Left hindlimb (tissue), 1 donor: ENCODE data around the gene PPM1B.
"Not testable (repeated sequence)": the region's sequence is repeated elsewhere in the genome, so short reads cannot be mapped to it uniquely, and the experiment has no call there.

Source experiments
- DNase-seq: peaks from one replicate; pipeline ENCODE4 v3.0.0-alpha.2; 2018

The PPM1B gene

DNA sequence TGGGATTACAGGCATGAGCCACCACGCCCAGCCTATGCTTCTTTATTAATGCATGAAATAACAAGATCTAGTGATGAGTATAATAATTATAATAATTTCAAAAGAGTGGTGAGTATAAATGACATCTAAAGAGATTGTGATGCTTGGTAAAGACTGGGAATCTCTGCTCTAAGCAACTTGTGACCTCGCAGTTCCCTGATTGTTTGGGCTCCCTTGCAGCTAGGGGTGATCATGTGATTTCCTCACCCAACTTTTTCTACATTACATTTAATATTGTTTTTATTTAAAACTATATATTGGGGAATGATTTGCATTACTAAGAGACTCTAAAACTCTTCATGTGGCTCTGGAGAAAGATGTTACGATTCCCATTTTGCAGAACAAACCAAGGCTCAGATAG lies 4.1 kb upstream of the PPM1B start:
- no peak for DNase-seq

DNA sequence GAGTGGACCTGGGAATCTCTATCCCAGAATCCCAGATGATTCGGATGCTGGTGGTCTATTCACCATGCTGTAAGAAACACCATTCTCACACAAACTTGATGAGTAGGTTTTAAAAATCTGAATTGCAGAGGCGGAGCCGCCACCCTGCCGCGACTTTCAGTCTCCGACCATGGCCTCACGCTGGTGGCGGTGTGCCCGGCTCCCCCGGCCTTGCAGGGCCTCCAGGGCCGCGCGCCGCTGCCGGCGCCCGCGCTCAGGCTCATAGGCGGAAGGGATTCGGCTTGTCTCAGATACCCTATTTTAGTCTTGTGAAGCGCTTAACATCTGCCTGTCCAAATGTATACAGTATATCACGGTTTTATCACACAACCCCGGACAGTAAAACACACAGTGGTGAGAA lies 2.6 kb upstream of the PPM1B start:
- no peak for DNase-seq

DNA sequence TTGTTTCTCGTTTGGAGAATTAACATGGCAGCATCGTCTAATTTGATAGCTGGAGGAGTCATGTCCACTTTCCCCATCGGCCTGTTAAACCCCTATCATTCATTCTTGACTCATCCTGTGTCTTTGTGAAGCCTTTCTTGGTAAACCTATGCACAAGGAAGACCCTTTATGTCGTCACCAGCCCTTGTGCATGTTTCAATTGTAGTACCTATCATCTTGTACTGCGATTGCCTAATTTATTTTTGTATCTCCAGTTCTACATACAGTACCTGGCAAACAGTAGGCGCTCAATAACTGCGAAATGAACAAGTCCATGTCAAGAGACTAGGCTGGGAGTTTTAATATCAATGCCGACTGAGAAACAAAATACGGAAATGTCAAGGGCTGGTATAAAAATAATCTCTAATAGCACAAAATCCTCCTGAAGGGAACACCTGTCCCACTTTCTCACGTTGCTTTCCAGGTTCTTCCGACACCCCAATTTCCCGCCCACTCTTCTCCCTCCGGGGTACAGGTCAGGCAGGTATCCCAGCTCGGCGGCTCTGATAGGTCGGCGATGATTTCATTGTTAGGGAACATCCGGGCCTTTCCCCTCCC lies 1.3 kb upstream of the PPM1B start:
- DNase-seq, result no peak

DNA sequence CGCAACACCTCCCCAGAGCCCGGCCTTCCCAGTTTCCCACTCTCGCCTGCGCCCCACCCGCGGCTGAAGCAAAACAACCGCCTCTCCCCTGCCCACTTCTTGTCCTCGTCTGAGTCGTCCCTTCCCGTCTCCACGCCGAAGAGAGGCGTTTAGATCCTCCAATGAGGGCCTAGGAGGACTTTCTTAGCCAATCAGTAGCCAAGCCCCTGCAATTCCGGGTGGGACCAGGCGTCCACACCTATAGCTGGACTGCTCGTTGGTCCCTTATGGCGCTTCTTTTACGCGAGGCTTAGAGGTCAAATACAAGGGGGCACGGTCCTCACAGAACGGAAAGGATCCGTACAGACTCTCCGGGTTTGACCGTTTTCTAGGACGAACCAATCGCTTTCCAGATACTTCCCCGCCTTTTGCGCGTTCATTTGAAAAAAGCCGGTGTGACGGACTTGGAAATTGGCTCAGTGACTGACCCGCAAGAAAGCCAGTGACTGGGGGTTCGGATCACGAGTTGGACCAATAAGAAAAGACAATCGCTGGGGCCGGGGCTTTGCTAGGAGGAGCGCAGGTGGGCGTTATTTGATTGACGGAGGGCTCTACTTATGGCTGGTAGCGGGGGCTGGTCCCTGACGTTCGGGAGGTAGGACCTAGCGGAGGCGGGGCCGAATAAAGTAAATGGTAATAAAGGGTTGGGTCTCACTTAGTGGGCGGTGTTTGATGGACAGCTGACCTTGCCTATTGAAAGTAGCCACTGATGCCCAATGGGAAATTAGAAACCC lies 581 bp upstream of the PPM1B start:
- peak; percentile 100 for DNase-seq

DNA sequence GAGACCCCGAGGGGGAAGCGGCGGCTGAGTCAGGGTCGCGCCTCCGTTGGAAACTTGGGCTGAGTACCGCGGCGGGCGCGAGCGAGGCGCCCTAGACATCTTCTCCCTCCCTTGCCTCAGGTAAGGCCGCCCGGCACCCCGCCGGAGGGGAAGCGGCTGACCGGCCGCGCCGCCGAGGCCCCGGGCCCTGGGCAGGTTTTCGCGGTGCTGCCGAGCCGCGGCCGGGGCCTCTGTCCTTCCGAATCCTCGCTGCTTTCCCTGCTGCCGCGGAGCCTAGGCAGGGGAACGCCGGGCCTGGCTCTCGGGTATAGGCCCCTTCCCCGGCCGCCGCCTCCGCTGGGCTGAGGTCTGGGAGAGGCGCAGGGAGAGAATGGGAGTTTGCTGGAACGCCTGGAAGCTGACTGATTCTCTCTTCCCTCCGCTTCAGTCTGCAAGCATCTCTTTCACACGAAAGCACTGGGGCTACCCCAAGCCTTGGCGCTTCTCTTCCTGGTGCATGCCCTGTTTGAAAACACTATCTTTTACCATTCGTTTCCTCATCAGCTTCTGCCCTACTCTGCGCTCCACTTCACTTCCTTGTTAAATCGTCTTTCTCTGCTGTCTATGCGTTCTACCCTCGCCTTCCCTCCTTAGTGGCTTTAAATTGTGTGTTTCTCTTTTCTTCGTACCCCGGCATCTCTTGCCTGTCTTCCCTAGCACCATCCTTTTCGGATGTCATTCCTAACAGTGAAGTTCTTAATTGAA lies 652 bp downstream of the PPM1B start:
- DNase-seq, result no peak

DNA sequence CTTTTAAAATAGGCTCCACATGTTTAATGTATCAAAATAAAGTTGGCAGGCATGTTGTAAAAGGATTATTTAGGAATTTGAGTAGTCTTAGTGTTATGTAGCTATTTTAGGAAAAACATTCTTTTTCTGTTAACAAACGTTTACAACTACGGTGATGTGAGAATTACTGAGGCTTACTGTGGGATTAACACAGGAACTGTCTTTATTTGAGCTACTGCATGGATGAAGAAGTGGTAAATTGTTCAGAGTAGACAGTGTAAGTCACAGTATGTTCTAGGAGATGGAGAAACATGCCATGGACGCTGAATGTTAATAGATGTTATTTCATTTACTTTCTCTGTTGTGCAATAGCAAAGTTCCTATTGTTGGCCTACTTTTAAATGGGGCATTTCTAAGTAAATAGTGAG lies 1.6 kb downstream of the PPM1B start:
- no peak for DNase-seq

DNA sequence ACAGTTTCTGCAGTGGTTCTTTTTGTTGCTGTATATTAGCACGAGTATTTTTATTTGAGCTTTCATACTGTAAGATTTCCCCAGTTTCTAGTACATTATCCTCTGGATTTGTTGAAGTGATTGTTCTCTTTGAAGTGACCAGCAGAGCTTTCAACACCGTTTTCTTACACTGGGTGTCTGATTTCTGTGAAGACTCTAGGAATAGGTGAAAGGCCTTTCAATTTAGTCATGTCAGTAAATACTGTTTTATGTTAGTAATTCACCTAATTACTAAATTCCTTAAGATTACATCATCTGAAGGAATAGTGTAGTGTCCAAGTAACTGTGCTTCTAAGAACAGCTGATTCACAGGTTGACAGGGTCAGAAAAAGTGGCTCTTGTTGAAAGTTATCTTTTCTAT lies 2.3 kb downstream of the PPM1B start:
- DNase-seq, result no peak

DNA sequence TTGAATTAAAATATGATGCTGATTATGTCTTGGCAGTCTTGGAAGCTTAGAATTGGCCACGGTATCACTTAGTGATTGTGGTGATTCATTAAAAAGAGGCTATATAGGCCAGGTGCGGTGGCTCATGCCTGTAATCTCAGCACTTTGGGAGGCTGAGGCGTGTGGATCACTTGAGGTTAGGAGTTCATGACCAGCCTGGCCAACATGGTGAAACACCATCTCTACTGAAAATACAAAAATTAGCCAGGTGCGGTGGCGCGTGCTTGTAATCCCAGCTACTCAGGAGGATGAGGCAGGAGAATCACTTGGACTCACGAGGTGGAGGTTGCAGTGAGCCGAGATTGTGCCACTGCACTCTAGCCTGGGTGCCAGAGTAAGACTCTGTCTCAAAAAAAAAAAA lies 2.8 kb downstream of the PPM1B start:
- not testable (repeated sequence) for DNase-seq

DNA sequence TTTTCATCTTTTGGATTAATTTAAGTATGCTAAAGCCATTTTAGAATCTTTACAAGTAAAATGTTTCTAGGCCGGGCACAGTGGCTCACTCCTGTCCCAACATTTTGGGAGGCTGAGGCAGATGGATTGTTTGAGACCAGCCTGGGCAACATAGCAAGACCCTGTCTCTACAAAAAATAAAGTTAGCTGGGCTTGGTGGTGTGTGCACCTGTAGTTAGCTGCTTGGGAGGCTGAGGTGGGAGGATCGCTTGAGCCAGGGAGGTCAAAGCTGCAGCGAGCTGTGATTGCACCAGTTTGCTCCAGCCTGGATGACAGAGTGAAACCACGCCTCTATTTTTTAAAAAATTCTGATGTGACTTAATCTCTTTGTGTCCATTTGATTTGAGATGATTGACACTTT lies 3.9 kb downstream of the PPM1B start:
- DNase-seq, result no peak

DNA sequence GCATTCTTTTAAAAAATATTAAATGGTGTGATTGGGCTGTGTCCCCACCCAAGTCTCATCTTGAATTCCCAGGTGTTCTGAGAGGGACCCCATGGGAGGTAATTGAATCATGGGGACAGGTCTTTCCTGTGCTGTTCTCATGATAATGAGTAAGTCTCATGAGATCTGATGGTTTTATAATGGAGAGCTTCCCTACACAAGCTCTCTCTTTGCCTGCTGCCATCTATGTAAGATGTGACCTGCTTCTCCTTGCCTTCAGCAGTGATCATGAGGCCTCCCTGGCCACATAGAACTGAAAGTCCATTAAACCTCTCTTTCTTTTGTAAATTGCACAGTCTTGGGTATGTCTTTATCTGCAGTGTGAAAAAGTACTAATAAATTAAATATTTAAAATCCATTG lies 10.3 kb downstream of the PPM1B start:
- DNase-seq, result no peak

DNA sequence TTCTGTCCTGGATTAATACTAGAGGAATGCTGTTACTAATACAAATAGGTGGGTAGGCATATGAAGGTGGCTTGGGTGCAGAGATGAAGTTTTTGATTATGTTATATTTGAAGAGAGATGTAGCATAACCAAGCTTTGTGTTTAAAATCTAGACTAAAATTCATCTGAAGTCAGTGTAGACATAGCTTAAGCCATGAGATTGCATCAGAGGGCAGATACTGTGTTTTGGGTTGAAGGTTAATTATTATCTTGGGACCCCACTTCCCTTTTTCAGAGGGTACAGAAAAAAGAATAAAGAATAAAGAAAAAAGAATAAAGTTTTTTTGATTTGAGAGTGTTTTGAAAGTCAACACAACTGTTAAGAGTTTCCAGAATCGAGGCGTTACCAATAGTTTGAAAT lies 13.0 kb downstream of the PPM1B start:
- no peak for DNase-seq

DNA sequence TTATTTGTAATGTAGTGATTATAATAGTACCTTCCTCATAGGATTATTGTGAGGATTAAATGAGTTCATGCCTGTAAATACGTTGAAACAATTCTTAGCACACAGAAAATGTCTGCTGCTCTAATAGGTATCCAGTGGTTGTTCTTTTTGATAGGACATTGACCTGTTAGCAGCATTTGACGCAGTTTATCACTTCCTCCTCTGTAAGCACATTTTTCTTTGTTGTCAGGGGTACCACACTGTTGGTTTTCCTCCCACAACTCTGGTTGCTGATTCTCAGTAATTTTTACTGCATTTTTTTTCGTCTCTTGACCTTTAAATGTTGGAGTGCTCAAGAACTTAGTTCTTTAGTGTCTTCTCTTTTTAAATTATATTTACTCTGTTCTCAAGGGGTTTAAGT lies 15.4 kb downstream of the PPM1B start:
- no peak for DNase-seq

DNA sequence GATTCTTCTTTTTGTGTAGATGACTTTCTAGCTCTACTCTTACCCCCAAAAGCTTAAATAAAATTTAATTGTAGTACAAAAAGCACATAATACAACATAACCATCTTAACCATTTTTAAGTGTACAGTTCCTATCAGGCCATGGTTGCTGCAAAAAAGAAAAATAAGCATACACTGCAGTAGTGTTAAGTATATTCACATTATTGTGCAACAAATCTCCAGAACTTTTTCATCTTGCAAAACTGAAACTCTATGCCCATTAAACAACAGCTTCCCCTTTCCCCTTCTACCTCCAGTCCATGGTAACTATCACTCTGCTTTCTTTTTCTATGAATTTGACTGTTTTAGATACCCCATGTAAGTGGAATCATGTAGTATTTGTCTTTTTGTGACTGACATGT lies 18.1 kb downstream of the PPM1B start:
- no peak for DNase-seq

DNA sequence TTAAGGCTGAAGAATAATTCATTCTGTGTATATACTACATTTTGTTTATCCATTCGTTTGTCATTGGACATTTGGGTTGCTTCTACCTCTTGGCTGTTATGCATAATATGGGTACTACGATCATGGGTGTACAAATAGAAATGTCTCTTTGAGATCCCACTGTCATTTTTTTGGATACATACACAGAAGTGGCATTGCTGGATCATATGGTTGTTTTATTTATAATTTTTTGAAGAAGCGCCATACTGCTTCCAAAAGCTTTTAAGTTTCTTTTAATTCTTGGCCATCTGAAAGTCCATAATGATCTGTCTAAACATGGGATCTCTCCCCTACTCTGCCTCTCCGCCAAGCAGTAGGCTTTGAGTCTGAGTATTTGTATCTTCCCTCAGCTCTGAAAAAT lies 18.6 kb downstream of the PPM1B start:
- no peak for DNase-seq

DNA sequence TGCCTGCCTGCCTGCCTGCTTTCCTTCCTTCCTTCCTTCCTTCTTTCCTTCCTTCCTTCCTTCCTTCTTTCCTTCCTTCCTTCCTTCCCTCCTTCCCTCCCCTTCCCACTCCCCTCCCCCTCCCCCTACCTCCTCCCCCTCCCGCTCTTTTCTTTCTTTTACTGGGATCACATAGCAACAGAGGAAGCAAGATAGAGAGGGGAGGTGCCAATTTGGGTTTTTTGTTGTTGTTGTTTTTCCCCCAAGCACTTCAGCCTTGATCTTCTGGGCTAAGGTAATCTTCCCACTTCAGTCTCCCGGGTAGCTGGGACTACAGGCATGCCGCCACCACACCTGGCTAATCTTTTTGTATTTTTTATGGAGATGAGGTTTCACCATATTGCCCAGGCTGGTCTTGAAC lies 20.0 kb downstream of the PPM1B start:
- DNase-seq, result no peak

DNA sequence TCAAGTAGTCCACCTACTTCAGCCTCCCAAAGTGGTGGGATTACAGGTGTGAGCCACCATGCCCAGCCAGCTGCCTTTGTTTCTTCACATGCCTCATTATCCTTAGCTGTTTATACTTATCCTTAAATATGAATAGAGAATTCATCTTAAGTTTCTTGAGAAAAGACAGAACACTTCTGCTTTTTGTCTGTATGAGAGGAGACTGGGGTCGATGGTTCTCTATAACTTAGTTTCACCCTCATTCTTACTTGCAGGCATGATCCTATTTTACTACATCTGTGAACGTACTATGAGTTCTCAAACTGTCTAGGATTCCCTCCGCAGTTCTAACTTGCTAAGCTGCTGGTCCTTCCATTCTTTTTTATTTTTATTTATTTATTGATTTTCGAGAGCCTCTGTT lies 20.4 kb downstream of the PPM1B start:
- DNase-seq, result no peak

DNA sequence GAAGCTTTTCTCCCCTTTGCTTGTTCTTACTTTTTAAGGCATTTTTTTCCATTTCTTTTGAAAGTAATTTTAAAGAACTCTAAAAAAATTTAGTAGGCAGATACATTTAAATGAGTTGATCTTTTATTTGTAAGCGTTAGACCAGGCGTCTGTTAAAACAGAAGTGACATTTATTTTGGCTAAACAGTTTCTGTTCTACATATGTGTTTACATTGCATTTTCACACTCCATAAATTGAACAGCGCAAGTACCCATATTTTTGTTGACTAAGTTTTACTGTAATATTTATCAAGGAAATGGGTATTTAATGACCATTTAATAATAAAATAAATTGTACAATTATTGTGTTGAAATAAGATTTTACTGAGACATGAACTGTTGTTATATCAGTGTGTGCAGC lies 21.9 kb downstream of the PPM1B start:
- no peak for DNase-seq

DNA sequence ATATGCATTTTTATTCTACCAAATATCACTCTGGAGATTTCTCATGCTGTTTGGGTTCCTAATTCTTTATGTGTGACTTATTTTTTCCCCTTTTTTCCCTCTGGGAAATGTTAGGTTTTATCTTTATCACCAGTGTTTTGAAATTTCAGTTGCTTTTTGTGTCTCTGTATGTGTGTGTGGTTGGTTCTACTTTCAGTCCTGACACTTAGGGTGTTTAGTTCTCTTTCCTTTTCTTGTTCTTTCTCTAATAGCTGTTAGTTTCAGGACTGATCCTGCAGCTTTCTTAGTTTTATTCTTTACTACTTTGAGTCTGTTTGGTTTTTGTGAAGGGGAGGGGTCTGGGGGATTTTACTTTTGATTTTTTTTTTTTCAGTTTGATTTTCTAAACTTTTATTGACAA lies 23.1 kb downstream of the PPM1B start:
- DNase-seq, result no peak

DNA sequence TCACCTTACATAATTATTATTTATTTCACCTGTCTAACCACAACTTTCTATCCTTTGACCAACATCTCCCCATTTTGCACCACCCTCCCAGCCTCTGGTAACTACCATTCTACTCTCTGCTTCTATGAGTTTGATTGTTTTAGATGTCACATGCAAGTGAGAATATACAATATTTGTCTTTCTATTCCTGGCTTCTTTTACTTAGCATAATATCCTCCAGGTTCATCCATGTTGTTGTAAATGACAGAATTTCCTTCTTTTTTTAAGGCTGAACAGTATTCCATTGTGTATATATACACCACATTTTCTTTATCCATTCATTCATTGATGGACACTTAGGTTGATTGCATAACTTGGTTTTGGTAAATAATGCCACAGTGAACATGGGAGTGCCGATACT lies 24.0 kb downstream of the PPM1B start:
- DNase-seq, result no peak

DNA sequence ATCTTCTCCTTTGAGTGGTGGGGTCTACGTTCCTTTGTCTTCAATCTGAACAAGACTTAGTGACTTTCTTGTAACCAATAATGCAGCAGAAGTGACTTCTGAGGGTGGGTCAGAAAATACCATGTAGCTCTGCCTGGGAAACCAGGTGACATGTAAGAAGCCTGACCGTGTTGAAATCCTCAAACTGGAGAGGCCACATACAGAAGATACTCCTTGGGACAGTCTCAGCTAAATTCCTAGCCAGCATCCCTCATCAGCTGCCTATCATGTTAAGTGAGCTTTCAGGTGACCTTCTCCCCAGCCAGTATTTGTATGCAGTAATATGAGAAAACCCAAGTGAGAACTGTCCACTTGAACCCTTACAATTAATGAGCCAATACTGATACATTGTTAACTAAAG lies 27.0 kb downstream of the PPM1B start:
- no peak for DNase-seq

DNA sequence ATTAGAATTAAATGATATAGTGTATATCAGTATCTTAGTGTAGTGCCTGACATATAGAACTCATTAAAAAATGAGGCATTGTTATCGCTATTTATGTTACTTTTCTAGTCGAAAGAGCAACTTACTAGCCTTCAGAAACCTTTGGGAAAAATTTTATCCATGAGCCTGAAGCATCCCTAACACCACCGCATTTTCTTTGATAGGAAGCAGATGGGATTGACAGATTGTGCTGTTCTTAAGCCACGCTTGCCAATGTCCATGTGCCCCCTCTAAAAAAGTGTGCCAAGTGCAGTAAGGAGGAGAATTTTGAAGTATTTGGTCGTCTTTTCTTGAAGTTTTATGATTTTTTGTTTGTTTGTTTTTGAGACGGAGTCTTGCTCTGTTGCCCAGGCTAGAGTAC lies 29.1 kb downstream of the PPM1B start:
- DNase-seq, result no peak

DNA sequence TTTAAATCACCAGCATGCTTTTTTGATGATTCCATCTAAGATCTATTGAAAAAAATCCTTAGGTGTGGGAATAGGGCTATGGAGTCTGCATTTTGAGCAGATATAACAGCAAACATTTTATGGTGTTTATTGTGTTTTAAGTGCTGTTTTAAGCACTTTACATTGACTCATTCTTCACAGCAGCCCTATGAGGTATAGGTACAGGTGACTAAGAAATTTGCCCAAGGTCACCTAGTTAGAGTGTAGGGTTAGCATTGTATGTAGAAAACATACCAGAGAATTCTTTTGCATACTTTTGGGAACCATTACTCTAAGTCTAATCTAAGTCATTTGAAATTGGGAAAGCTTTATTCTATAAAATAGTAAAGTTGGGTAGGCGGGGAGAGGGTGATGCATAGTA lies 31.3 kb downstream of the PPM1B start:
- DNase-seq, result no peak

DNA sequence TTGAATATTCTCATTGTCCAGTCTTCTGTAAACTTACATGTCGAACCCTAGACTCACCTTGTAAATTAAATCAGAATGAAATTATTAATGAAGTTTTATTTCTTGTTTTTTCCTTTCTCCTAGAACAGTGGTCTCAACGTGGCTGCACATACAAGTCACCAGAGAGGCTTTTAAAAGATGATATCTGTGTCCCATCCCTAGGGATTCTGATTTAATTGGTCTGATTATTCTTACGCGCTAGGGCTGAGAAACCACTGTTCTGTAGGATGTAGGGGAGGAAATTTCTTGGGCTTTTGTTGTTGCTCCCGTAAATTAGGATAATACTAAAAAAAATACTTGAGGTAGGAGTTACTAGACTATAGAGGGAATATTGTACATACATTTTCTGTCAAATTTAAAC lies 32.1 kb downstream of the PPM1B start:
- DNase-seq, result no peak

DNA sequence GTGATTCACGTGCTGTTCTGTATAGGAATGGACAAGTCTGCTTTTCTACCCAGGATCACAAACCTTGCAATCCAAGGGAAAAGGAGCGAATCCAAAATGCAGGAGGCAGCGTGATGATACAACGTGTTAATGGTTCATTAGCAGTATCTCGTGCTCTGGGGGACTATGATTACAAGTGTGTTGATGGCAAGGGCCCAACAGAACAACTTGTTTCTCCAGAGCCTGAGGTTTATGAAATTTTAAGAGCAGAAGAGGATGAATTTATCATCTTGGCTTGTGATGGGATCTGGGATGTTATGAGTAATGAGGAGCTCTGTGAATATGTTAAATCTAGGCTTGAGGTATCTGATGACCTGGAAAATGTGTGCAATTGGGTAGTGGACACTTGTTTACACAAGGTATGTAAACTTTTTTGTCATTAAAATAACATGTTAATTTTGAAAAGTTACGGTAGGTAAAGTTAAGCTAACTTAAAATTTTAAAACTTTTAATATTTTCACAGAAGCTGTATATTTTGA lies 33.0 kb downstream of the PPM1B start:
- DNase-seq, result no peak
